WERI-Rb-1 (cell line): ENCODE measurements around the gene MTSS2.
"Not testable (repeated sequence)": the region's sequence is repeated elsewhere in the genome, so short reads cannot be mapped to it uniquely, and the experiment has no call there.

Experiments
- DNase-seq: peaks from one replicate; pipeline ENCODE4 v3.0.0-alpha.2; 2020
- H3K27ac ChIP-seq: fragments of 250-450 bp; sonication (Bioruptor Pico); 2 replicates; pipeline ENCODE4 v1.5.1; 2020; ENCODE audit warnings: mild to moderate bottlenecking, moderate library complexity
- H3K27me3 ChIP-seq: fragments of 250-450 bp; sonication (Bioruptor Pico); 2 replicates; pipeline ENCODE4 v1.5.1; 2021; ENCODE audit warnings: mild to moderate bottlenecking, low read depth, moderate library complexity; ENCODE audit not compliant: insufficient read depth, severe bottlenecking
- H3K36me3 ChIP-seq: fragments of 250-450 bp; sonication (Bioruptor Pico); 2 replicates; pipeline ENCODE4 v1.5.1; 2020; ENCODE audit warnings: mild to moderate bottlenecking, moderate library complexity
- H3K4me3 ChIP-seq: 2 replicates; pipeline ENCODE4 v1.5.1; 2011; ENCODE audit warnings: low read depth, mild to moderate bottlenecking, control low read depth, low read length
- H3K9me3 ChIP-seq: fragments of 250-450 bp; sonication (Bioruptor Pico); 2 replicates; pipeline ENCODE4 v1.5.1; 2021; ENCODE audit warnings: mild to moderate bottlenecking, moderate library complexity; ENCODE audit not compliant: severe bottlenecking
- CTCF ChIP-seq: IDR thresholded peaks from 2 replicates; pipeline ENCODE4 v1.5.1; 2011; ENCODE audit warnings: low read depth, mild to moderate bottlenecking, control low read depth, inconsistent platforms, low read length

Gene MTSS2

DNA sequence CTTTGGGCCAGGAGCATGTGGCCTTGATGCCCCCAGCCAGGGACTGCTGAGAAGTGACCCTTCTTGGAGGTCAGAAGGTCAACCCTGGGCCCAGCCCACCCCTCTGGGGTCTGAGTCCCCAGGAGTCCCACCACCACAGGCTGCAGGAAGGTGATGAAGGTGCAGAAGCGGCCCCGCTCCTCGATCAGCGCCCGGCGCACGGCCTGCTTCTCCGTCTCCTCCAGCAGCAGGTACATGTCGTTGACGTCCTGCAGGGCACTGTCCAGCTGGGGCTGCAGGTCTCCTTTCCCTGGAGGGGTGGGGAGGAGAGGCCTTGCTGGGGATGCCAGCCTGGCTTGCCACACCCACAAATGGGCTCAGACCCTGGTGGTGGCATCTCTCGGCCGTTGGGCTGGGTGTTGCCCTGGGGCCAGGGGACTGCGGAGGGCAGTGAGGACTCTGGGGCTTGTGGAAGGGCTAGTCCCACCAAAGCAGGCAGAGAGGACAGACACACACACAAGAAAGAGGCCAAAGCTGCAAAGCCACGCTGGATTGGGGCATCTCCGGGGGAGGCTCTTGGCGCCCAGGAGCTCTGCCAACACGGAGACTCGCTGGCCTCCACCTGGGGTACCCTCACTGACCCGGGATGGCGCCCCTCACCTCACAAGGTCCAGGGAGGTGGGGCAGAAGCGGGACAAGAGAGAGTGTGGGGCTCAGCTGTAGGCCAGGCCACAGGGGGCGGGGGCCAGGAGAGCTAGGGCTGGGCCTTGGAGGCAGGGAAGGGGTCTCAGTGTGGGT is 7.5 kb downstream of the MTSS2 start:
- Histone ChIP-seq H3K9me3 (no peaks in the 10 kb centered on the region), H3K36me3 (peaks cover 72% of the 10 kb centered on the region), H3K27ac (no peak overlapping the region), H3K27me3 (no peaks in the 10 kb centered on the region), H3K4me3 (no peak overlapping the region)
- no peak for DNase-seq
- no peak for TF ChIP-seq CTCF

- no peaks in the 10 kb centered on the region for H3K9me3 ChIP-seq
- H3K4me3 ChIP-seq = no peak overlapping the region
- H3K27me3 ChIP-seq = no peaks in the 10 kb centered on the region
- H3K36me3 ChIP-seq = peaks cover 72% of the 10 kb centered on the region
- TF ChIP-seq CTCF = no peak
- DNase-seq = no peak
- no peak overlapping the region for H3K27ac ChIP-seq
Measured at GRCh38 chr16:70677499-70678120, 8.2 kb downstream of the MTSS2 start.

- peaks cover 73% of the 10 kb centered on the region for H3K36me3 ChIP-seq
- no peak overlapping the region for H3K27ac ChIP-seq
- H3K9me3 ChIP-seq = no peaks in the 10 kb centered on the region
- TF ChIP-seq CTCF = no peak
- H3K27me3 ChIP-seq = no peaks in the 10 kb centered on the region
- DNase-seq = no peak
- no peak overlapping the region for H3K4me3 ChIP-seq
Measured at GRCh38 chr16:70676675-70677498, 9.0 kb downstream of the MTSS2 start.

DNA sequence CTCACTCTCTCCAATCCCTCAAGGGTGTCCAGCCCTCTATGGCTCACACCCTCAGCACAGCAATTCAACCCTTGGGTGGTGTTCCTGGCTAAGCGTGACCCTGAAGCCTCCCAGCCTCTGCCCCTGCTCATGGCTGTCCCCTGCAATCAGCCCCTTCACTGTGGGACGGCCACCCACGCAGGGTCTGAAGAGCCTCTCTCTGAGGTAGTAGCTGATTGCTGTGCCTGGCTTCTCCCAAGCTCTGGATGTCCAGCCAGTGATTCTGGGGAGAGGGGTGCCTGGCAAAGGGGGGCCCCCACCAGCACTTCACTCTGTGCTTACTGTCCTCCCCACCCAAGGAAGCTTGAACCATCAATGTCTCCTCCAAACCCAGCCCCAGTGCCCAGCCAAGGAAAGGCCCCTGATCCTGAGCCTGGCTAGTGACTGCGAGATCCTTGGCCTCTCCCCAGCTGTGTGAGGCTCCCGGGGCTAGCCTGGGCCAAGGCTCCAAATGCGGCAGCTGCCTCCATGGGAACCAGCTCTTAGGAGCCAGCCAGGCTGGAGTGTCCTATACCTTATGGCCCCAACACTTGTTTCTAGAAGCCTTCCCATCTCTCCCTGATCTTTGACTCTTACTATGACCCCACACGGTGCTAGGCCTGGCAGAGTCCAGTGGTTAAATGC is 9.9 kb downstream of the MTSS2 start:
- Histone ChIP-seq H3K4me3 (no peak overlapping the region), H3K27ac (no peak overlapping the region), H3K27me3 (no peaks in the 10 kb centered on the region), H3K36me3 (peaks cover 82% of the 10 kb centered on the region), H3K9me3 (no peaks in the 10 kb centered on the region)
- no peak for TF ChIP-seq CTCF
- DNase-seq = no peak

- H3K9me3 ChIP-seq = peaks cover under 1% of the 10 kb centered on the region
- no peak for TF ChIP-seq CTCF
- no peak overlapping the region for H3K27ac ChIP-seq
- H3K4me3 ChIP-seq = no peak overlapping the region
- H3K27me3 ChIP-seq = no peaks in the 10 kb centered on the region
- no peak for DNase-seq
- peaks cover 90% of the 10 kb centered on the region for H3K36me3 ChIP-seq
Measured at GRCh38 chr16:70674221-70675014, 11.4 kb downstream of the MTSS2 start.

DNA sequence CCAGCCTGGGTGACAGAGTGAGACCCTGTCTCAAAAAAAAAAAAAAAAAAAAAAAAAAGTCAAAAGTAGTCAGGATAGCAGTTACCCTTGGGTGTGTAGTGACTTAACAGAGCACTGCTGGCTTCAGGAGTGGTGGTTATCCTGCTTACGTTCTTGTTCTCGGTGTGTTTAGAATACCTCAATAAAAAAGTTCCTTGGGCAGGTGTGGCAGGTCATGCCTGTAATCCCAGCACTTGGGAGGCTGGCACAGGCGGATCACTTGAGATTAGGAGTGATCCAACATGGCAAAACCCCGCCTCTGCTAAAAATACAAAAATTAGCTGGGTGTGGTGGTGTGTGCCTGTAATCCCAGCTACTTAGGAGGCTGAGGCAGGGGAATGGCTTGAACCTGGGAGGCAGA is 14.9 kb downstream of the MTSS2 start:
- DNase-seq, H3K27me3 ChIP-seq, H3K4me3 ChIP-seq, H3K9me3 ChIP-seq, H3K27ac ChIP-seq: not testable (repeated sequence)
- peaks cover 91% of the 10 kb centered on the region for H3K36me3 ChIP-seq
